Liver (tissue), 9 donors: ENCODE measurements around the gene CTDSPL2. TPM values are rescaled to one million over a fixed set of nuclear protein-coding genes. Genes with fewer than 3 reads are reported as not detected.

Source experiments
- DNase-seq: peaks from one replicate; pipeline ENCODE4 v3.0.0-alpha.2; 2017; ENCODE audit warnings: low spot score
- H3K27ac ChIP-seq, 2 donors: one replicate each; pipeline ENCODE4 v1.7.0; 2013; ENCODE audit warnings: inconsistent platforms in 2 of 2, low read length in 2 of 2, control low read depth in 1 of 2, low read depth in 1 of 2, mild to moderate bottlenecking in 1 of 2
- H3K27me3 ChIP-seq, 4 donors: one replicate each; pipeline versions ENCODE4 v1.6.1 to v1.7.0; 2013; ENCODE audit warnings: low read length in 3 of 4, inconsistent platforms in 1 of 4, mild to moderate bottlenecking in 1 of 4, moderate library complexity in 1 of 4; ENCODE audit not compliant: control insufficient read depth in 4 of 4, insufficient read depth in 4 of 4
- H3K36me3 ChIP-seq, 4 donors: one replicate each; pipeline versions ENCODE4 v1.6.1 to v1.7.0; 2013; ENCODE audit warnings: low read length in 3 of 4, mild to moderate bottlenecking in 3 of 4, low read depth in 1 of 4, moderate library complexity in 1 of 4; ENCODE audit not compliant: control insufficient read depth in 4 of 4, insufficient read depth in 3 of 4
- H3K4me1 ChIP-seq, 4 donors: one replicate each; pipeline versions ENCODE4 v1.6.1 to v1.7.0; 2013; ENCODE audit warnings: low read length in 3 of 4, mild to moderate bottlenecking in 3 of 4, moderate library complexity in 1 of 4; ENCODE audit not compliant: control insufficient read depth in 4 of 4, insufficient read depth in 4 of 4
- H3K4me3 ChIP-seq, 3 donors: one replicate each; pipeline versions ENCODE4 v1.6.1 to v1.7.0; 2013; ENCODE audit warnings: low read length in 3 of 3, control low read depth in 1 of 3, low read depth in 1 of 3, mild to moderate bottlenecking in 1 of 3
- H3K9ac ChIP-seq, 2 donors: one replicate each; pipeline ENCODE4 v1.7.0; 2013; ENCODE audit warnings: low read length in 2 of 2, mild to moderate bottlenecking in 2 of 2, moderate library complexity in 2 of 2, control low read depth in 1 of 2, low read depth in 1 of 2
- H3K9me3 ChIP-seq, 4 donors: one replicate each; pipeline versions ENCODE4 v1.6.1 to v1.7.0; 2013; ENCODE audit warnings: low read length in 3 of 4; ENCODE audit not compliant: control insufficient read depth in 4 of 4
- ATF3 ChIP-seq: IDR thresholded peaks from 2 replicates; pipeline ENCODE4 v1.6.1; 2016; ENCODE audit warnings: antibody characterized with exemption
- EGR1 ChIP-seq, 2 donors: IDR thresholded peaks; 2 replicates each; pipeline ENCODE4 v1.6.1; 2016 to 2018; ENCODE audit warnings: antibody characterized with exemption in 2 of 2, low read depth in 2 of 2
- FOXA1 ChIP-seq: IDR thresholded peaks from 2 replicates; pipeline ENCODE4 v1.6.1; 2016; ENCODE audit warnings: antibody characterized with exemption
- FOXA2 ChIP-seq: IDR thresholded peaks from 2 replicates; pipeline ENCODE4 v1.6.1; 2016; ENCODE audit warnings: antibody characterized with exemption
- GABPA ChIP-seq, 2 donors: IDR thresholded peaks in 1 of 2; conservative IDR thresholded peaks in 1 of 2; 2 replicates each; pipeline ENCODE4 v1.6.1; 2016; ENCODE audit warnings: antibody characterized with exemption in 2 of 2, mild to moderate bottlenecking in 1 of 2, moderate library complexity in 1 of 2
- HNF4A ChIP-seq, 2 donors: conservative IDR thresholded peaks; 2 replicates each; pipeline ENCODE4 v1.6.1; 2016; ENCODE audit warnings: antibody characterized with exemption in 2 of 2, mild to moderate bottlenecking in 2 of 2
- HNF4G ChIP-seq: IDR thresholded peaks from 2 replicates; pipeline ENCODE4 v1.6.1; 2016; ENCODE audit warnings: antibody characterized with exemption
- JUND ChIP-seq, 2 donors: IDR thresholded peaks; 2 replicates each; pipeline ENCODE4 v1.6.1; 2016; ENCODE audit warnings: antibody characterized with exemption in 2 of 2
- RAD21 ChIP-seq, 2 donors: IDR thresholded peaks; 2 replicates each; pipeline ENCODE4 v1.6.1; 2016; ENCODE audit warnings: antibody characterized with exemption in 2 of 2, mild to moderate bottlenecking in 2 of 2
- REST ChIP-seq: IDR thresholded peaks from 2 replicates; pipeline ENCODE4 v1.6.1; 2016; ENCODE audit warnings: antibody characterized with exemption, mild to moderate bottlenecking
- RXRA ChIP-seq, 2 donors: IDR thresholded peaks; 2 replicates each; pipeline ENCODE4 v1.6.1; 2017 to 2018; ENCODE audit warnings: antibody characterized with exemption in 2 of 2, mild to moderate bottlenecking in 1 of 2
- SP1 ChIP-seq: IDR thresholded peaks from 2 replicates; pipeline ENCODE4 v1.6.1; 2018; ENCODE audit warnings: antibody characterized with exemption, mild to moderate bottlenecking
- TAF1 ChIP-seq: conservative IDR thresholded peaks from 2 replicates; pipeline ENCODE4 v1.6.1; 2016; ENCODE audit warnings: antibody characterized with exemption, mild to moderate bottlenecking
- YY1 ChIP-seq: IDR thresholded peaks from 2 replicates; pipeline ENCODE4 v1.6.1; 2016; ENCODE audit warnings: antibody characterized with exemption, mild to moderate bottlenecking
- ZBTB33 ChIP-seq: IDR thresholded peaks from 2 replicates; pipeline ENCODE4 v1.6.1; 2016; ENCODE audit warnings: antibody characterized with exemption
- WGBS: extraction: QIAGEN DNeasy Blood & Tissue Kit; methylation state at CpG from one replicate; pipeline ENCODE4 v1.1.7; 2013; 5-methylcytosine and 5-hydroxymethylcytosine counted together
- polyA plus RNA-seq, 2 donors: library from polyadenylated mRNA; stranded (reverse) in 1 of 2; unstranded in 1 of 2; fragments of 200-250 nt in 1 of 2; fragments of >200 nt in 1 of 2; fragmentation: Nextera tagmentation in 1 of 2; extraction: Ambion mirVana in 1 of 2; gene quantifications; one replicate each; pipeline versions ENCODE4 v1.2.1 to v1.2.3, GENCODE V29; 2013 to 2015
- total RNA-seq, 2 donors: library from RNA; depleted of rRNA; stranded (reverse); fragments of >200 nt; gene quantifications; one replicate each; pipeline ENCODE4 v1.2.3, GENCODE V29; 2014
- TF ChIP-seq, protein P1 (sequence below): fragments of 150-350 bp; IDR thresholded peaks from 2 replicates; pipeline ENCODE4 v1.5.1; 2017; ENCODE audit warnings: improper control_type of control experiment, low read depth, low read length; ENCODE audit not compliant: missing input control
- TF ChIP-seq, protein P2 (sequence below): IDR thresholded peaks from 2 replicates; pipeline ENCODE4 v1.6.1; 2016; ENCODE audit warnings: antibody characterized with exemption
- donor health status: healthy.
- donor health status: healthy.
- donor health status: healthy.
- donor health status: healthy.
- donor health status: healthy.

The CTDSPL2 gene
- total and polyA plus RNA-seq, 4 donors: 3.6 to 41.5 (median 21.2) TPM

- WGBS: 97% methylated on average over 4 of the region's 4 CpGs
- no peak for DNase-seq
- H3K9ac ChIP-seq: no peak overlapping the region
- H3K9me3 ChIP-seq: no peaks in the 10 kb centered on the region
- no peaks in the 10 kb centered on the region for H3K4me1 ChIP-seq
- no peak overlapping the region for H3K4me3 ChIP-seq
- peaks cover 5 to 90% (median 70%) of the 10 kb centered on the region in 4 donors for H3K36me3 ChIP-seq
- no peaks in the 10 kb centered on the region for H3K27me3 ChIP-seq
- no peak overlapping the region for H3K27ac ChIP-seq
- no peak for TF ChIP-seq GABPA (IDR thresholded peaks at IDR 0.05 in 1 of 2, conservative IDR thresholded peaks at IDR 0.05 in 1 of 2)
- TF ChIP-seq, protein P1, sequence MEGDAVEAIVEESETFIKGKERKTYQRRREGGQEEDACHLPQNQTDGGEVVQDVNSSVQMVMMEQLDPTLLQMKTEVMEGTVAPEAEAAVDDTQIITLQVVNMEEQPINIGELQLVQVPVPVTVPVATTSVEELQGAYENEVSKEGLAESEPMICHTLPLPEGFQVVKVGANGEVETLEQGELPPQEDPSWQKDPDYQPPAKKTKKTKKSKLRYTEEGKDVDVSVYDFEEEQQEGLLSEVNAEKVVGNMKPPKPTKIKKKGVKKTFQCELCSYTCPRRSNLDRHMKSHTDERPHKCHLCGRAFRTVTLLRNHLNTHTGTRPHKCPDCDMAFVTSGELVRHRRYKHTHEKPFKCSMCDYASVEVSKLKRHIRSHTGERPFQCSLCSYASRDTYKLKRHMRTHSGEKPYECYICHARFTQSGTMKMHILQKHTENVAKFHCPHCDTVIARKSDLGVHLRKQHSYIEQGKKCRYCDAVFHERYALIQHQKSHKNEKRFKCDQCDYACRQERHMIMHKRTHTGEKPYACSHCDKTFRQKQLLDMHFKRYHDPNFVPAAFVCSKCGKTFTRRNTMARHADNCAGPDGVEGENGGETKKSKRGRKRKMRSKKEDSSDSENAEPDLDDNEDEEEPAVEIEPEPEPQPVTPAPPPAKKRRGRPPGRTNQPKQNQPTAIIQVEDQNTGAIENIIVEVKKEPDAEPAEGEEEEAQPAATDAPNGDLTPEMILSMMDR: no peak
- TF ChIP-seq FOXA1: no peak
- no peak for TF ChIP-seq YY1
- no peak for TF ChIP-seq RXRA (IDR thresholded peaks at IDR 0.05)
- TF ChIP-seq FOXA2: no peak
- TF ChIP-seq HNF4A (conservative IDR thresholded peaks at IDR 0.05): no peak
- no peak for TF ChIP-seq TAF1
- no peak for TF ChIP-seq SP1
- TF ChIP-seq, protein P2, sequence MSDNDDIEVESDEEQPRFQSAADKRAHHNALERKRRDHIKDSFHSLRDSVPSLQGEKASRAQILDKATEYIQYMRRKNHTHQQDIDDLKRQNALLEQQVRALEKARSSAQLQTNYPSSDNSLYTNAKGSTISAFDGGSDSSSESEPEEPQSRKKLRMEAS: no peak
- TF ChIP-seq ATF3: no peak
- no peak for TF ChIP-seq REST
Measured at GRCh38 chr15:44566155-44566540, 138.7 kb downstream of the CTDSPL2 start.

- Histone ChIP-seq H3K9me3 (no peaks in the 10 kb centered on the region), H3K9ac (no peak overlapping the region)
- 92% methylated on average over 3 of the region's 3 CpGs for WGBS
- no peak for TF ChIP-seq REST
- TF ChIP-seq JUND (IDR thresholded peaks at IDR 0.05): no peak
- no peak for TF ChIP-seq ATF3
- TF ChIP-seq, protein P1: no peak
- TF ChIP-seq TAF1: no peak
- TF ChIP-seq ZBTB33: no peak
- no peak for TF ChIP-seq HNF4A (conservative IDR thresholded peaks at IDR 0.05)
- no peak for TF ChIP-seq RAD21 (IDR thresholded peaks at IDR 0.05)
- TF ChIP-seq HNF4G: no peak
- TF ChIP-seq FOXA2: no peak
- TF ChIP-seq YY1: no peak
- TF ChIP-seq EGR1 (IDR thresholded peaks at IDR 0.05; ENCODE audit: low read depth in 2 of 2): no peak
- TF ChIP-seq GABPA (IDR thresholded peaks at IDR 0.05 in 1 of 2, conservative IDR thresholded peaks at IDR 0.05 in 1 of 2): no peak
Measured at GRCh38 chr15:44568338-44568737, 140.9 kb downstream of the CTDSPL2 start.

More at GRCh38 chr15:44568338-44568737, 140.9 kb downstream of the CTDSPL2 start:
- no peaks in the 10 kb centered on the region for H3K4me1 ChIP-seq
- H3K27me3 ChIP-seq: no peaks in the 10 kb centered on the region
- H3K4me3 ChIP-seq: no peak overlapping the region
- no peak for DNase-seq
- no peak overlapping the region for H3K27ac ChIP-seq
- H3K36me3 ChIP-seq: peaks cover 5 to 81% (median 64%) of the 10 kb centered on the region in 4 donors
